SU-DHL-6 (cell line): Measurements from ENCODE around the gene TMEM207.

ENCODE experiments used
- H2AFZ ChIP-seq: fragments of 200-600 bp; sonication (generic); 2 replicates; pipeline ENCODE4 v1.6.1; 2014; ENCODE audit warnings: low read depth, mild to moderate bottlenecking, moderate library complexity, mixed read lengths, antibody characterized with exemption, low read length; ENCODE audit not compliant: severe bottlenecking
- H3F3A ChIP-seq: fragments of 200-600 bp; shearing (Covaris generic); 2 replicates; pipeline ENCODE4 v1.6.0; 2016; ENCODE audit warnings: antibody characterized with exemption, mild to moderate bottlenecking; ENCODE audit not compliant: insufficient read depth
- H3K27ac ChIP-seq: fragments of 200-600 bp; sonication (generic); 2 replicates; pipeline ENCODE4 v1.5.1; 2016; ENCODE audit warnings: low read depth, mild to moderate bottlenecking, low read length, moderate library complexity, mixed read lengths
- H3K27me3 ChIP-seq: fragments of 200-600 bp; sonication (generic), shearing (Covaris generic); 2 replicates; pipeline ENCODE4 v1.6.0; 2014; ENCODE audit warnings: mild to moderate bottlenecking, low read length
- H3K36me3 ChIP-seq: fragments of 200-600 bp; sonication (generic); 2 replicates; pipeline ENCODE4 v1.6.1; 2014; ENCODE audit warnings: mild to moderate bottlenecking, low read length, mixed read lengths
- H3K4me2 ChIP-seq: fragments of 300-600, 200-600 bp; shearing (Covaris generic), sonication (generic); 2 replicates; pipeline ENCODE4 v1.6.0; 2014; ENCODE audit warnings: low read length, low read depth, mild to moderate bottlenecking; ENCODE audit not compliant: poor library complexity, severe bottlenecking
- H3K4me3 ChIP-seq: fragments of 200-600 bp; sonication (generic); 2 replicates; pipeline ENCODE4 v1.5.1; 2014; ENCODE audit warnings: antibody characterized with exemption, low read length, mild to moderate bottlenecking, mixed read lengths; ENCODE audit not compliant: insufficient read depth, poor library complexity, severe bottlenecking
- H3K79me2 ChIP-seq: fragments of 200-600 bp; sonication (generic); 2 replicates; pipeline ENCODE4 v1.6.1; 2014; ENCODE audit warnings: mild to moderate bottlenecking, low read length, moderate library complexity; ENCODE audit not compliant: insufficient read depth
- H3K9ac ChIP-seq: fragments of 200-600 bp; sonication (generic); 2 replicates; pipeline ENCODE4 v1.7.0; 2014; ENCODE audit warnings: mild to moderate bottlenecking, low read length
- H3K9me2 ChIP-seq: fragments of 200-600 bp; sonication (generic); replicated peaks from 2 replicates; pipeline ENCODE4 v1.6.1; 2014; ENCODE audit warnings: low read length; ENCODE audit not compliant: insufficient read depth
- H3K9me3 ChIP-seq: fragments of 200-600 bp; sonication (generic); 2 replicates; pipeline ENCODE4 v1.6.1; 2014; ENCODE audit warnings: low read length, mixed read lengths; ENCODE audit not compliant: insufficient read depth
- H4K20me1 ChIP-seq: fragments of 200-600 bp; sonication (generic); 2 replicates; pipeline ENCODE4 v1.6.1; 2014; ENCODE audit warnings: low read depth, mild to moderate bottlenecking, antibody characterized with exemption, low read length, moderate library complexity, mixed read lengths
- CTCF ChIP-seq: fragments of 200-600 bp; sonication (generic); IDR thresholded peaks from one replicate; pipeline ENCODE4 v1.5.1; 2017; ENCODE audit warnings: antibody characterized with exemption, mild to moderate bottlenecking, low read length, moderate library complexity; ENCODE audit not compliant: insufficient read depth, poor library complexity, severe bottlenecking
- EZH2phosphoT487 ChIP-seq: fragments of 200-600 bp; sonication (generic), shearing (Covaris generic); conservative IDR thresholded peaks from 2 replicates; pipeline ENCODE4 v1.6.1; 2018; ENCODE audit warnings: mild to moderate bottlenecking, antibody characterized with exemption, low read length, moderate library complexity, mixed read lengths

TMEM207 gene

DNA sequence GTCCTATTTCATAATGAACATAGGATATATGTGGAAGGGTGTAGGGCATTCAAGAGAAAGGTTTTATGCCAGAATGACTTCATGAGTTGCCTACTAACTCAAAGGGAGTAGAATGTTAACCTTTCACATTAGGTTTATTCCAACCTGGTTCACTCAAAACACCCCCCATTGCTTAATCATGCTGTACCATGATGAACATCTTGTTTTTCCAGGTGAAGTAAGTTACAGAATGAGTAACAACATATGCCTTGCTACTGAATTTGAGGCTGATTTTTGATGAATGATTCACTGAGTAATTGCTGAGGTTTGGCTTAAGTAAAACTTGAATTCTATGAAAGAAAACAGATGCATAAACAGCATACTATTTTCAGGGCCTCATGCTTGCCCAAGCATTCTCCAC is 67.6 kb downstream of the TMEM207 start:
- H3K79me2 ChIP-seq, result no peaks in the 10 kb centered on the region
- H3K27me3 ChIP-seq, result no peaks in the 10 kb centered on the region
- H3K4me2 ChIP-seq, result no peak overlapping the region
- no peaks in the 10 kb centered on the region for H4K20me1 ChIP-seq
- no peak overlapping the region for H3K27ac ChIP-seq
- TF ChIP-seq CTCF (no peak), EZH2phosphoT487 (no peak)
- no peaks in the 10 kb centered on the region for H3K9me3 ChIP-seq
- no peak overlapping the region for H3K9ac ChIP-seq
- H3K9me2 ChIP-seq, result no peaks in the 10 kb centered on the region
- H2AFZ ChIP-seq, result no peak overlapping the region
- no peak overlapping the region for H3K4me3 ChIP-seq
- H3K36me3 ChIP-seq, result no peaks in the 10 kb centered on the region
- no peaks in the 10 kb centered on the region for H3F3A ChIP-seq

GRCh38 chr3:190381441-190381840 is 68.3 kb downstream of the TMEM207 start:
- Histone ChIP-seq H3K79me2 (no peaks in the 10 kb centered on the region), H3K4me2 (no peak overlapping the region), H3K9me2 (no peaks in the 10 kb centered on the region), H3K27ac (no peak overlapping the region), H3K9ac (no peak overlapping the region), H2AFZ (no peak overlapping the region), H3K9me3 (no peaks in the 10 kb centered on the region), H4K20me1 (no peaks in the 10 kb centered on the region), H3K4me3 (no peak overlapping the region), H3K36me3 (no peaks in the 10 kb centered on the region), H3K27me3 (no peaks in the 10 kb centered on the region), H3F3A (no peaks in the 10 kb centered on the region)
- TF ChIP-seq CTCF (no peak), EZH2phosphoT487 (no peak)

GRCh38 chr3:190380184-190380583 is 69.5 kb downstream of the TMEM207 start:
- H3K27ac ChIP-seq, result no peak overlapping the region
- H2AFZ ChIP-seq, result no peak overlapping the region
- H3F3A ChIP-seq, result no peaks in the 10 kb centered on the region
- no peaks in the 10 kb centered on the region for H3K9me2 ChIP-seq
- H4K20me1 ChIP-seq, result no peaks in the 10 kb centered on the region
- H3K79me2 ChIP-seq, result no peaks in the 10 kb centered on the region
- no peaks in the 10 kb centered on the region for H3K9me3 ChIP-seq
- no peak overlapping the region for H3K4me3 ChIP-seq
- H3K9ac ChIP-seq, result no peak overlapping the region
- TF ChIP-seq EZH2phosphoT487, result no peak
- no peak for TF ChIP-seq CTCF
- H3K4me2 ChIP-seq, result no peak overlapping the region
- no peaks in the 10 kb centered on the region for H3K36me3 ChIP-seq
- H3K27me3 ChIP-seq, result no peaks in the 10 kb centered on the region
